ENCODE results near the gene HDAC5.
A peak's percentile ranks its signal among the peaks of the same experiment; 100 is the strongest.
"Not testable (repeated sequence)": the region's sequence is repeated elsewhere in the genome, so short reads cannot be mapped to it uniquely, and the experiment has no call there.

Gene HDAC5

GRCh38 chr17:44038604-44039011, 84.8 kb downstream of the HDAC5 start:
- Histone ChIP-seq H3F3A (ENCODE audit: control insufficient read depth, insufficient read depth) (peaks cover 6% of the 10 kb centered on the region; the same call in 1 of the 2 replicates), H3K27me3 (ENCODE audit: control insufficient read depth, low read length) (no peaks in the 10 kb centered on the region), H3K9me3 (ENCODE audit: control insufficient read depth, insufficient read depth, low read length) (no peaks in the 10 kb centered on the region), H3K4me3 (ENCODE audit: low read length) (no peak overlapping the region), H3K79me2 (ENCODE audit: control insufficient read depth, low read length) (peaks cover 40% of the 10 kb centered on the region), H3K9me2 (replicated peaks; ENCODE audit: control insufficient read depth, low read length) (no peaks in the 10 kb centered on the region), H3K4me1 (ENCODE audit: control insufficient read depth, low read length) (peaks cover 8% of the 10 kb centered on the region), H3K27ac (ENCODE audit: low read depth, low read length) (no peak overlapping the region), H4K20me1 (ENCODE audit: control insufficient read depth, insufficient read depth, low read depth, low read length) (0 out of 2 replicates have a peak, but pooled peaks cover 5% of the 10 kb centered on the region), H3K36me3 (ENCODE audit: control insufficient read depth, low read length) (peaks cover 56% of the 10 kb centered on the region), H3K4me2 (ENCODE audit: low read length) (no peak overlapping the region)
- TF ChIP-seq CTCF (IDR thresholded peaks at IDR 0.05; ENCODE audit: low read depth, low read length, poor library complexity, severe bottlenecking) (no peak), EZH2phosphoT487 (IDR thresholded peaks at IDR 0.05; ENCODE audit: borderline replicate concordance, low read length) (no peak)

- peaks cover 31% of the 10 kb centered on the region for H3K79me2 ChIP-seq (ENCODE audit: control insufficient read depth, low read length)
- H3K9me3 ChIP-seq (ENCODE audit: control insufficient read depth, insufficient read depth, low read length), result no peaks in the 10 kb centered on the region
- H3K4me2 ChIP-seq (ENCODE audit: low read length), result no peak overlapping the region
- H3K4me1 ChIP-seq (ENCODE audit: control insufficient read depth, low read length), result peaks cover 8% of the 10 kb centered on the region
- no peak overlapping the region for H3K27ac ChIP-seq (ENCODE audit: low read depth, low read length)
- H3F3A ChIP-seq (ENCODE audit: control insufficient read depth, insufficient read depth), result no peaks in the 10 kb centered on the region
- no peaks in the 10 kb centered on the region for H3K9me2 ChIP-seq (replicated peaks; ENCODE audit: control insufficient read depth, low read length)
- TF ChIP-seq CTCF (IDR thresholded peaks at IDR 0.05; ENCODE audit: low read depth, low read length, poor library complexity, severe bottlenecking), result no peak
- no peak for TF ChIP-seq EZH2phosphoT487 (IDR thresholded peaks at IDR 0.05; ENCODE audit: borderline replicate concordance, low read length)
- peaks cover 66% of the 10 kb centered on the region for H3K36me3 ChIP-seq (ENCODE audit: control insufficient read depth, low read length)
- 0 out of 2 replicates have a peak, but pooled peaks cover 5% of the 10 kb centered on the region for H4K20me1 ChIP-seq (ENCODE audit: control insufficient read depth, insufficient read depth, low read depth, low read length)
- no peaks in the 10 kb centered on the region for H3K27me3 ChIP-seq (ENCODE audit: control insufficient read depth, low read length)
- H3K4me3 ChIP-seq (ENCODE audit: low read length), result no peak overlapping the region
These were observed 86.0 kb downstream of the HDAC5 start for GRCh38 chr17:44037471-44037870.

- not testable (repeated sequence) for H3K4me2 ChIP-seq (ENCODE audit: low read length); H3K4me1 ChIP-seq (ENCODE audit: control insufficient read depth, low read length); H3K9me2 ChIP-seq (replicated peaks; ENCODE audit: control insufficient read depth, low read length); H3K27ac ChIP-seq (ENCODE audit: low read depth, low read length); H4K20me1 ChIP-seq (ENCODE audit: control insufficient read depth, insufficient read depth, low read depth, low read length); H3K27me3 ChIP-seq (ENCODE audit: control insufficient read depth, low read length); H3K79me2 ChIP-seq (ENCODE audit: control insufficient read depth, low read length); H3F3A ChIP-seq (ENCODE audit: control insufficient read depth, insufficient read depth); H3K4me3 ChIP-seq (ENCODE audit: low read length); H3K9me3 ChIP-seq (ENCODE audit: control insufficient read depth, insufficient read depth, low read length)
- H3K36me3 ChIP-seq (ENCODE audit: control insufficient read depth, low read length), result peaks cover 66% of the 10 kb centered on the region
These were observed 88.8 kb downstream of the HDAC5 start for GRCh38 chr17:44034688-44035087.

GRCh38 chr17:44033861-44034408, 89.5 kb downstream of the HDAC5 start:
- peaks cover 67% of the 10 kb centered on the region for H3K36me3 ChIP-seq (ENCODE audit: control insufficient read depth, low read length)
- H3K4me3 ChIP-seq (ENCODE audit: low read length), result no peak overlapping the region
- H4K20me1 ChIP-seq (ENCODE audit: control insufficient read depth, insufficient read depth, low read depth, low read length), result 0 out of 2 replicates have a peak, but pooled peaks cover 2% of the 10 kb centered on the region
- peaks cover 8% of the 10 kb centered on the region for H3K4me1 ChIP-seq (ENCODE audit: control insufficient read depth, low read length)
- H3K4me2 ChIP-seq (ENCODE audit: low read length), result peak overlapping the region; percentile 1; the same call in 1 of the 2 replicates
- peak overlapping the region; percentile 5; the same call in 1 of the 2 replicates for H3K27ac ChIP-seq (ENCODE audit: low read depth, low read length)
- H3K9me2 ChIP-seq (replicated peaks; ENCODE audit: control insufficient read depth, low read length), result no peaks in the 10 kb centered on the region
- H3K27me3 ChIP-seq (ENCODE audit: control insufficient read depth, low read length), result no peaks in the 10 kb centered on the region
- TF ChIP-seq EZH2phosphoT487 (IDR thresholded peaks at IDR 0.05; ENCODE audit: borderline replicate concordance, low read length) (no peak), CTCF (IDR thresholded peaks at IDR 0.05; ENCODE audit: low read depth, low read length, poor library complexity, severe bottlenecking) (no peak)
- H3K79me2 ChIP-seq (ENCODE audit: control insufficient read depth, low read length), result 0 out of 2 replicates have a peak, but pooled peaks cover 2% of the 10 kb centered on the region
- peaks cover 6% of the 10 kb centered on the region; the same call in 1 of the 2 replicates for H3F3A ChIP-seq (ENCODE audit: control insufficient read depth, insufficient read depth)
- H3K9me3 ChIP-seq (ENCODE audit: control insufficient read depth, insufficient read depth, low read length), result no peaks in the 10 kb centered on the region
